ENCODE results near the gene DSG4. TPM values are rescaled to one million over a fixed set of nuclear protein-coding genes. Genes with fewer than 3 reads are reported as not detected.

The DSG4 gene
- total RNA-seq, 1 donor from 2014 or later, result not detected

DNA sequence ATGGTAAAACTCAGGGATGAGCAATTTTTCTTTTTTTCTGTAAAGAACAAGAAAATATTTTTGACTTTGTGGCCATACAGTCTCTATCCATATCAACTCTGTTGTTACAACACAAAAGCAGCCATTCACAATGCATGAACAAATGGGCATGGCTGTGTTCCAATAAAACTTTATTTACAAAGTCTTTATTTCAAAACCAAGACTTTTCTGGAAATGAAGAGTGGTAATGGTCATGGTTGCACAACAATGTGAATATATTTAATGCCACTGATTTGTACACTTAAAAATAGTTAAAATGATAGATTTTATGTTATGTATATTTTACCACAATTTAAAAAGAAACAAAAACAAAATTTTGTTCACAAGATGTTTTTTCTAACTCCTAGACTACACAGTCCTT lies 69.3 kb downstream of the DSG4 start:
- intact Hi-C loops (cut with micrococcal nuclease), result no loop called here

- intact Hi-C loops (cut with micrococcal nuclease), result no loop called here
These were observed 70.3 kb downstream of the DSG4 start for GRCh38 chr18:31446854-31447253.

DNA sequence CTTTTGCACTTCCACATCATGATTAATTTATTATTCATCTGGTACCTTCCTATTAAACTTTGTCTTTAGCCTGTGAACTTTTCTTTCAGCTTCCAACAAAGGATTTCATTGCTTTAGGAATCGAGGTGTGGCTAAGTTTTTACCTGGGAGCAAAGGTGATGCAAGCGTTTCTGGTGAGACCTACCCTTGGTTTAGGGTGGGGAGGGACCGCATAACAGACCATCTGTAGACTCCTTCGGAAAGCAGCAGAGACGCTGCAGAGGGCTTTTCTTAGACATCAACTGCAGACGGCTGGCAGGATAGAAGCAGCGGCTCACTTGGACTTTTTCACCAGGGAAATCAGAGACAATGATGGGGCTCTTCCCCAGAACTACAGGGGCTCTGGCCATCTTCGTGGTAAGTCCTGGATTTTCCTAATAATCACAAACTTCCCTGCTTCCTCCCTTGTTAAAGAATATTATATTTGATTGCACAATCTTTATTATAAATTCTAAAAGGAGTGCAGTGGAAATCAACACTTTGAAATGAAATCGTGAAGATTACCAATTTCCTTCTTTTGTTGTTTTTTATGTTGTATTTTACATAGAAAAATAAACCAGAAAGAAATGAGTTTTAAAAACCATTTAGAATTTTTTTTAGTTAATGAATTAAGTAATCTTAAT lies 71.1 kb downstream of the DSG4 start, which contains the start of gene DSG3:
TSS of gene DSG3 (plus strand) at position 212 of the 662 bp plus-strand sequence. CDS start at position 349, 137 bp downstream.
- intact Hi-C loops (cut with micrococcal nuclease), result no loop called here

GRCh38 chr18:31450409-31450808 lies 73.8 kb downstream of the DSG4 start:
- intact Hi-C loops (cut with micrococcal nuclease), result no loop called here

GRCh38 chr18:31451625-31452024 lies 75.0 kb downstream of the DSG4 start:
- intact Hi-C loops (cut with micrococcal nuclease), result no loop called here

DNA sequence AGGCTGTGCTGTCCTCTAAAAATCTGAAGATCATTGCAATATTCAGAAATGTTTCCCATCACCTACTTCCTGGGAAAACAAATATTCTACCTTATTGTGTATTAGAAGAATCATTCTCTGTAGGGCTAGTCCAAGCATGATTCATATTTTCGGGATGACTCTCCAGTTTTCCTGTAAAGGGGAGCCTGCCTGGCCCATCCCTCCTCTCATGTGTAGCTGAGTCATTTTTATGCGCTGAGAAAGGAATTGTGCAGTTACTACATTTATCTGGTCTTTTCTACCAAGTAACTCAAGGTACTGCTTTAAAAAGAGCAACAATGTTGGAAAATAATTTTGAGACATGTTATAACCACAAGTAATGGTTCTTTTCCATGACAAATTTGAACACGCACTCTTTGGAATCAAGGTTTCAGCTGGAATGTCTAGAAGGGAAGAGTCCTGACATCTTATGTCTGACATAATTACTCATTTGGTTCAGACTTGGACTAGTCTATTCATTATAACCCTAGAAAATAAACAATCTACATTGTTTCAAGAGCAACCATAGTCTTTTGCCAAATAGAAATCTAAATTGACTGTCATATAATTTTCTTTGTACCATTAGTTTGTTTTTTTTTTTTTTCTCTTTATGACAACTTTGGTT lies 77.6 kb downstream of the DSG4 start:
- intact Hi-C loops (cut with micrococcal nuclease), result no loop called here

Other genes starting within 250 kb of the DSG4 start
- gene DSC1, start 213.9 kb upstream of the DSG4 start, total RNA-seq, result 0.05 TPM in 2 replicates
- gene DSG1, start 58.6 kb upstream of the DSG4 start, total RNA-seq, result not detected in 2 replicates
- gene DSG3, start 71.0 kb downstream of the DSG4 start, total RNA-seq, result not detected in 2 replicates
- gene DSG2, start 121.4 kb downstream of the DSG4 start, total RNA-seq, result 1.2 and 1.3 TPM in 2 replicates
- gene TTR, start 215.1 kb downstream of the DSG4 start, total RNA-seq, result not detected in 2 replicates

All from T-helper 2 cell treated with Interferon-gamma antibody and Interleukin-4, amounts not matched to agents 100 ng/mL and 5 ng/mL, for 36 hours (primary cell).